ENCODE data around the gene HYOU1.
"Not testable (repeated sequence)": the region's sequence is repeated elsewhere in the genome, so short reads cannot be mapped to it uniquely, and the experiment has no call there.

The HYOU1 gene

GRCh38 chr11:119047205-119047604 lies 9.8 kb downstream of the HYOU1 start:
- no peak overlapping the region for H3K27ac ChIP-seq
- TF ChIP-seq, protein P1, sequence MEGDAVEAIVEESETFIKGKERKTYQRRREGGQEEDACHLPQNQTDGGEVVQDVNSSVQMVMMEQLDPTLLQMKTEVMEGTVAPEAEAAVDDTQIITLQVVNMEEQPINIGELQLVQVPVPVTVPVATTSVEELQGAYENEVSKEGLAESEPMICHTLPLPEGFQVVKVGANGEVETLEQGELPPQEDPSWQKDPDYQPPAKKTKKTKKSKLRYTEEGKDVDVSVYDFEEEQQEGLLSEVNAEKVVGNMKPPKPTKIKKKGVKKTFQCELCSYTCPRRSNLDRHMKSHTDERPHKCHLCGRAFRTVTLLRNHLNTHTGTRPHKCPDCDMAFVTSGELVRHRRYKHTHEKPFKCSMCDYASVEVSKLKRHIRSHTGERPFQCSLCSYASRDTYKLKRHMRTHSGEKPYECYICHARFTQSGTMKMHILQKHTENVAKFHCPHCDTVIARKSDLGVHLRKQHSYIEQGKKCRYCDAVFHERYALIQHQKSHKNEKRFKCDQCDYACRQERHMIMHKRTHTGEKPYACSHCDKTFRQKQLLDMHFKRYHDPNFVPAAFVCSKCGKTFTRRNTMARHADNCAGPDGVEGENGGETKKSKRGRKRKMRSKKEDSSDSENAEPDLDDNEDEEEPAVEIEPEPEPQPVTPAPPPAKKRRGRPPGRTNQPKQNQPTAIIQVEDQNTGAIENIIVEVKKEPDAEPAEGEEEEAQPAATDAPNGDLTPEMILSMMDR (conservative IDR thresholded peaks at IDR 0.05), result no peak

DNA sequence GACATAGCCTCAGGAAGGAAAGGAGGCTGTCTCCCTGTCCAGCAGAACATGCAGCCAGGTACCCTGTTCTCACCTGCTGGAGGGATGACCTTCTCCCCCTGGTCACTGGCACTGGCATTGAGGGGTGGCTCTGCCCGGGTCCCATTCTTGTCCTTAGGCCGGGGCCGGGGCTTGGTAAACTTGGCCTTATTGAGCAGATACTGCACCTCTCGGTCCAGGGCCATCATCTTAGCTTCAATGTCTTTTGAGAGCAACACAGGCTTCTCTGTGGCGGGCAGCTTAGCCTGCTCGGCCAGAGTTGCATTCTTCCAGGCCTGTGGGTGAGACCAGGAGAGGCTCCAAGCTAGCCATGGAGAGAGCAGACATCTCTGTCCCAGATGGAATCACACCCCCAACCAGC lies 10.5 kb downstream of the HYOU1 start:
- H3K27ac ChIP-seq, result no peak overlapping the region
- TF ChIP-seq, protein P1 (conservative IDR thresholded peaks at IDR 0.05), result no peak

DNA sequence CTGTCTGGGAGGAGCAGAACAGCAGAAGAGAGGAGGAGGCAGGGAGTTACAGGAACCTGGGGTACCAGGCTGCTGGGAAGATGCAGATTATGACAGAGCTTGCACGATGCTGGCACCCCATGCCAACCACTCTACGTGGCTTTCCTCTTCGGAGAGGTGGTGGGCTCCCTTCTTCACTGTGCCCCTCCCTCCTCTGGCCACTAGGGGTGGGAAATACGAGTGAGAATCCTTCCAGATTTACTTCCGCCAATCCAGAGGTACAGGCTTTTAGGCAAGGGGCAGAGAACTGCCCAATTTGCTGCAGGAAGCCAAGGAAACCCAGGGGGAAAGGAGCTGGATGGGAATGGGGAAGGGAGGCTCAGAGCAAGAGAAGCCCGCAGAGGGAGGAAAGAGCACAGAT lies 12.3 kb downstream of the HYOU1 start:
- no peak overlapping the region for H3K27ac ChIP-seq
- TF ChIP-seq, protein P1 (conservative IDR thresholded peaks at IDR 0.05), result no peak; the same call in 1 of the 2 replicates

GRCh38 chr11:119042927-119043326 lies 14.1 kb downstream of the HYOU1 start:
- no peak overlapping the region for H3K27ac ChIP-seq
- TF ChIP-seq, protein P1 (conservative IDR thresholded peaks at IDR 0.05), result no peak

DNA sequence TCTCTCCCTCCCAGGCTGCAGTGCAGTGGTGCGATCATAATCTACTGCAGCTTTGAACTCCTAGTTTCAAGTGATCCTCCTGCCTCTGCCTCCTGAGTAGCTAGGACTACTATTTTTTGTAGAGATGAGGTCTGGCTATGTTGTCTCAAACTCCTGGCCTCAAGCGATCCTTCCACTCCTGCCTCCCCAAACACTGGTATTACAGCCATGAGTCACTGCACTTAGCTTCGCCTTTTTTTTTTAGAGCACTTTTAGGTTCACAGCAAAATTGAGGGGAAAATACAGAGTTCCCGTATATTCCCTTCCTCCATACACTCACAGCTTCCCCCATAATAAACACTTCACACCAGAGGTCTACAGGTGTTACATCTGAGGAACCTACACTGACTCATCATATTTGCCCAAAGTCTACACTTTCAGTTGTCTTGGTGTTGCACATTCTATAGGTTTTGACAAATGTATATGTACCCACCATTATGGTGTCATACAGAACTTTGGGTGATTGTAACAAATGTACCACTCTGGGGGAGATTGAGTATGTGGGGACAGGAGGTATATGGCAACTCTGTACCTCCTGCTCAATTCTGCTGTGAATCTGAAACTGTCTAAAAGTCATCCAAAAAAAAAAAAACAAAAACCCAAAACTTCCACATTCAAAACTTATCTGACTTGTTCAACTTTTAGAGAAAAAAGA lies 15.0 kb downstream of the HYOU1 start:
- TF ChIP-seq, protein P1 (conservative IDR thresholded peaks at IDR 0.05), result no peak
- no peak overlapping the region for H3K27ac ChIP-seq

DNA sequence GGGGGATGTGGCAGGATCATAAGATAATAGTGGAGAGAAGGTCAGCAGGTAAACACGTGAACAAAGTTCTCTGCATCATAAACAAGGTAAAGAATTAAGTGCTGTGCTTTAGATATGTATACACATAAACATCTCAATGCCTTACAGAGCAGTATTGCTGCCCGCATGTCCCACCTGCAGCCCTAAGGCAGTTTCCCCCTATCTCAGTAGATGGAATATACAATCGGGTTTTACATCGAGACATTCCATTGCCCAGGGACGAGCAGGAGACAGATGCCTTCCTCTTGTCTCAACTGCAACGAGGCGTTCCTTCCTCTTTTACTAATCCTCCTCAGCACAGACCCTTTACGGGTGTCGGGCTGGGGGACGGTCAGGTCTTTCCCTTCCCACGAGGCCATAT lies 17.5 kb downstream of the HYOU1 start:
- not testable (repeated sequence) for H3K27ac ChIP-seq

- no peak overlapping the region for H3K27ac ChIP-seq
- TF ChIP-seq, protein P1 (conservative IDR thresholded peaks at IDR 0.05), result no peak
Observed at GRCh38 chr11:119038884-119039283, 18.1 kb downstream of the HYOU1 start.

DNA sequence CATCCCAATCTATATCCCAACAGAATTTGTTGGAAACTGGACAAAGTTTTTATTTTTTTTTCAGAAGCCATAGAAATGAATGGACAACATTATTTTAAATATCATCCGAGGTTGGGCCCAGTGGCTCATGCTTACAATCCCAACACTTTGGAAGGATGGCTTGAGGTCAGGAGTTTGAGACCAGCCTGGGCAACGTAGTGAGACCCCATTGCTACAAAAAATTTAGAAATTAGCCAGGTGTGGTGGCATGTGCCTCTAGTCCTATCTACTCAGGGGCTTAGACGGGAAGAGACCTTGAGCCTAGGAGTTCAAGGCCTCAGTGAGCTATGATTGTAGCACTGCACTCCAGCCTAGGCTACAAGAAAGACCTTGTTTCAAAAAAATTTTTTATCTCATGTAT lies 22.2 kb downstream of the HYOU1 start:
- TF ChIP-seq, protein P1 (conservative IDR thresholded peaks at IDR 0.05), result no peak
- no peak overlapping the region for H3K27ac ChIP-seq

DNA sequence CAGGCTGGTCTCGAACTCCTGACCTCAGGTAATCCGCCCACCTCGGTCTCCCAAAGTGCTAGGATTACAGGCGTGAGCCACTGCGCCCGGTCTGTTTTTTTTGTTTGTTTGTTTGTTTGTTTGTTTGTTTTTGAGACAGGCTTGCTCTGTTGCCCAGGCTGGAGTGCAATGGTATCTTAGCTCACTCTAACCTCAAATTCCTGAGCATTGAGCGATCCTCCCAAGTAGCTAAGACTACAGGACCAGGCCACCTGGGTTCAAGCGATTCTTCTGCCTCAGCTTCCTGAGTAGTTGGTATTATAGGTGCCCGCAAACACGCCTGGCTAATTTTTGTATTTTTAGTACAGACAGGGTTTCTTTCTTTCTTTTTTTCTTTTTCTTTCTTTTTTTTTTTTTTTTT lies 23.6 kb downstream of the HYOU1 start:
- not testable (repeated sequence) for H3K27ac ChIP-seq

Data from VCaP (cell line).